GM12873 (cell line): ENCODE results near the gene ASIC4.

Source experiments
- TF ChIP-seq, protein P1 (sequence below): IDR thresholded peaks from 2 replicates; pipeline ENCODE4 v1.5.1; 2012; ENCODE audit warnings: low read depth, mild to moderate bottlenecking, moderate library complexity, low read length, control low read depth; ENCODE audit not compliant: insufficient read depth; ENCODE audit errors: missing control alignments

Gene ASIC4

GRCh38 chr2:219470429-219470828, 43.9 kb upstream of the ASIC4 start:
- TF ChIP-seq, protein P1, sequence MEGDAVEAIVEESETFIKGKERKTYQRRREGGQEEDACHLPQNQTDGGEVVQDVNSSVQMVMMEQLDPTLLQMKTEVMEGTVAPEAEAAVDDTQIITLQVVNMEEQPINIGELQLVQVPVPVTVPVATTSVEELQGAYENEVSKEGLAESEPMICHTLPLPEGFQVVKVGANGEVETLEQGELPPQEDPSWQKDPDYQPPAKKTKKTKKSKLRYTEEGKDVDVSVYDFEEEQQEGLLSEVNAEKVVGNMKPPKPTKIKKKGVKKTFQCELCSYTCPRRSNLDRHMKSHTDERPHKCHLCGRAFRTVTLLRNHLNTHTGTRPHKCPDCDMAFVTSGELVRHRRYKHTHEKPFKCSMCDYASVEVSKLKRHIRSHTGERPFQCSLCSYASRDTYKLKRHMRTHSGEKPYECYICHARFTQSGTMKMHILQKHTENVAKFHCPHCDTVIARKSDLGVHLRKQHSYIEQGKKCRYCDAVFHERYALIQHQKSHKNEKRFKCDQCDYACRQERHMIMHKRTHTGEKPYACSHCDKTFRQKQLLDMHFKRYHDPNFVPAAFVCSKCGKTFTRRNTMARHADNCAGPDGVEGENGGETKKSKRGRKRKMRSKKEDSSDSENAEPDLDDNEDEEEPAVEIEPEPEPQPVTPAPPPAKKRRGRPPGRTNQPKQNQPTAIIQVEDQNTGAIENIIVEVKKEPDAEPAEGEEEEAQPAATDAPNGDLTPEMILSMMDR: no peak

DNA sequence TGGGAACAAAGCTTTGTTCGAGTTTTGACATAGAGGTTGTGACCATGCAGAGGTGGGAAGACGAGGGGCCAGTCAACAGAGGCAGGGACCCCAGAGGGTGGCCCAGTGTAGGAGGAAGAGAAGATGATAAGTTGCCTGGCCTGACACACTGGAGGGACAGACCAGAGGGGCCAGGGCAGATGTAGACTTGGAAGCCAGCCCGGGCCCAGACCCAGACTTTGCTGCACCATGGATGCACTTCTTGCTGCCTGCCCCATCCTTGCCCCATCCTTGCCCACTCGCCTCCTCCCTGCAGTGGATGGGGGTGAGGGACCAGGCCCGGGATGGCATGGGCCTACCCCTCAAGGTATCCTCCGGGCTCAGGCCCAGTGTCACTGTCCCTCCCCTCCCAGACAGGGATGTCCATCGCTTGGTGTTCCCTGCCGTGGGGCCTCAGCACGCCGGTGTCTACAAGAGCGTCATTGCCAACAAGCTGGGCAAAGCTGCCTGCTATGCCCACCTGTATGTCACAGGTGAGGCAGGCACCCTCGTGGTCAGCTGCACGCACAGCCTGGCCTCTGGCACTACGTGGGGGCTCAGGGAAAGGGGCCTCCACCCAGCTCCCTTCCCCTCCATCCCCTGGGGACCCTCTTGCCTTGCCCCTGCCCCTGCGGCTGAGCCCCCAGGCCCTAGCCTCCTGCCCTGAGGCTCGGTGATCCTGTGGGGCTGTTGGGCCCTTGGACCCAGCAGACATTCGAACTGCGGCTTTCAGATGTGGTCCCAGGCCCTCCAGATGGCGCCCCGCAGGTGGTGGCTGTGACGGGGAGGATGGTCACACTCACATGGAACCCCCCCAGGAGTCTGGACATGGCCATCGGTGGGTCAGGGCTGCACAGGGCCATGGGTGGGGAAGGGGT, 42.6 kb upstream of the ASIC4 start:
- TF ChIP-seq, protein P1: no peak

- TF ChIP-seq, protein P1: no peak
These were observed 41.6 kb upstream of the ASIC4 start for GRCh38 chr2:219472629-219473187.

DNA sequence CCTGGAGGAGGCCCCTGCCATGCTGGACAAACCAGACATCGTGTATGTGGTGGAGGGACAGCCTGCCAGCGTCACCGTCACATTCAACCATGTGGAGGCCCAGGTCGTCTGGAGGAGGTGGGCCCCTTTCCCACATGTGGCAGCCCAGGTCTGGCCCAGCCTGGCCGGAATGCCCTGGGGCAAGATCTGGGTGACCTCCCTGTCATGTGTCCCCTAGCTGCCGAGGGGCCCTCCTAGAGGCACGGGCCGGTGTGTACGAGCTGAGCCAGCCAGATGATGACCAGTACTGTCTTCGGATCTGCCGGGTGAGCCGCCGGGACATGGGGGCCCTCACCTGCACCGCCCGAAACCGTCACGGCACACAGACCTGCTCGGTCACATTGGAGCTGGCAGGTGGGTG, 40.8 kb upstream of the ASIC4 start:
- TF ChIP-seq, protein P1: no peak

DNA sequence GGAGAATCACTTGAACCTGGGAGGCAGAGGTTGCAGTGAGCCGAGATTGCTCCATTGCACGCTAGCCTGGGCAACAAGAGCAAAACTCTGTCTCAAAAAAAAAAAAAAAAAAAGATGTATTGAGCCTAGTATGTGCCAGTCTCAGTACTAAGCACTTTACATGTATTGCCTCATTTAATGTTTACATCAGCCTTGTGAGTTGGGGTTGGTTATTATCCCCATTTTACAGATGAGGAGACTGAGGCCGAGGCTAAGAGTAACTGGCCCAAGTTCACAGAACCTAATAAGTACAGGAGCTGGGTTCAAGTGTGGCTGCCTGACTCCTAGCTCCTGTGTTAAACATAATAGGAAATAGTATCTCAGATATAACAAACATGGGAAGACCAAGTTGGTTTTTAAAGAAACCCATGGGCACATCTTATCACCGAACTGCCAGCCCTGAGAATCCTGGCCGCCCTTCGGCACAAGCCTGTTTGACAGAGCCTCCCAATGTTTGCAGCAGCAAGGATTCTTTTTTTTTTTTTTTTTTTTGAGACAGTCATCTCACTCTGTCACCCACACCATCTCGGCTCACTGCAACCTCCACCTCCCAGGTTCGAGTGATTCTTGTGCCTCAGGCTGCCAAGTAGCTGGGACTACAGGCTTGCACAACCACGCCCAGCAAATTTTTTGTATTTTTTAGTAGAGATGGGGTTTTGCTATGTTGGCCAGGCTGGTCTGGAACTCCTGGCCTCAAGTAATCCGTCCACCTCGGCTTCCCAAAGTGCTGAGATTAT, 39.8 kb upstream of the ASIC4 start:
- TF ChIP-seq, protein P1: no peak

GRCh38 chr2:219475278-219475677, 39.0 kb upstream of the ASIC4 start:
- TF ChIP-seq, protein P1: no peak
